Left hindlimb (tissue), 1 donor: ENCODE results near the gene CALHM6.

Experiments
- DNase-seq: peaks from one replicate; pipeline ENCODE4 v3.0.0-alpha.2; 2018

CALHM6 gene

DNA sequence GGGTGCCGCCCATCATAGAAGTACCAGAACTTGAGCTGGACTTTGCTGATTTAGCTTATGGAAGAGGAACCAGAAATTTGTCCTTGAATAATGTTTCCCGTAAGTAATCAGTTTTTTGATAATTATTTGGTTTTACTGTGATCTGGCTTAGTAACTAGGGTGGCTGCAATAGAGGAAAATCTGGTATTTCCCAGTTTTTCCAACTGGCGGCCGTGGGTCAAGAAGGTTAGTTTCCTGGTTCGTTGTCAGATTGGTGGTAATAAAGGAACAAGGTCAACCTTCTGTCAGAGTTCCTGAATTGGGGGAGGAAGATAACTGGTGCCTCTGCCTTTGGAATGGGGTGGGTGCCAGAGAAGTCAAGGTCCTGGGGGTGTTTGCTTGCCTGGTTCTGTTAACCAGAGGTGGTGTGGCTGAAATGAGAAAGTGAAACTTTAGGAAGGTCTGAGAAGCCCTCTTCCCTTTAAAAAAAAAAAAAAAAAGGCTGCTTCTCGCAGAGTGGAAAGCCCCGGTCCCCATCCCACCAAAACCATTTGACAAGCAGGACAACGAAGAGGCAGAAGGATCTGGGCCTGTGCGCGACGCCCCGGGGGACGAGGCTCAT is at the start of gene CALHM6:
Gene CALHM6 (plus strand): TSS at position 45 of the 601 bp plus-strand sequence. CDS start 555 bp downstream, at position 600.
- no peak for DNase-seq

DNA sequence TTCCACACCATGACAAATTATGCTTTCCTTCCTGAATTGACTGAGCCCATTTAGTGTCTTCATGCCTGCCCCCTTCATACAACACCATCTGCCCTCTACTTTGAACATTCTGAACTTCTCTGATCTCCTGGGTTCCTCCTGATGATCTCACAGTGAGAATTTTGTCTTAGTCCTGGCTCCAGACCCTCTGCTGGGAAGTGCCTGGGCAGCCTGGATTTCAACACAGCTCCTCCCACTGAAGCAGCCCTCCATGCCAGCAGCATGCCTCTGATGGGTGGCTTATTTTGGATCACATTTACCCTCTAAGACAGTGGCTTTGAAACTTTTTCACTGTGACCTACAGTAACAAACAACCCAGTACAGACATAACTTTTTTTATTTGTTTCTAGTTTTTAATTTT is 48.9 kb upstream of the CALHM6 start:
- no peak for DNase-seq

DNA sequence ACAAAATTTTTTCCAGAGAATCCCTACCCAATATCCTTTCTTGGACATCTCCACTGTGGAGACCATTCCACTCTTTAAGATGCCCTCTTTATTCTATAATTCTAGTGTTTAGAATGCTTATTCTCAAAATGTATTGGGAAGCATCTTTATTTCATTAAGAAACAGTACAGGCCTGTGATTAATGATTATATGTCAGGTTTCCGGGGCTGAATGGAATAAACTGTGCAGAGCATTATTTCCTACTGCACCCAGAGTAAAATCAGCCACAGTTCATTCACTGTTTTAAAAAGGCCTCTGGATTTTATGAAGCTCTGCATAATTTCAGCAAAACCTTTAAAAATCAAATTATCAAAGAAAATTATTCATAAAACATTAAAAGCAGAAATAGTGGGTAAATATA is 47.8 kb upstream of the CALHM6 start:
- no peak for DNase-seq

DNA sequence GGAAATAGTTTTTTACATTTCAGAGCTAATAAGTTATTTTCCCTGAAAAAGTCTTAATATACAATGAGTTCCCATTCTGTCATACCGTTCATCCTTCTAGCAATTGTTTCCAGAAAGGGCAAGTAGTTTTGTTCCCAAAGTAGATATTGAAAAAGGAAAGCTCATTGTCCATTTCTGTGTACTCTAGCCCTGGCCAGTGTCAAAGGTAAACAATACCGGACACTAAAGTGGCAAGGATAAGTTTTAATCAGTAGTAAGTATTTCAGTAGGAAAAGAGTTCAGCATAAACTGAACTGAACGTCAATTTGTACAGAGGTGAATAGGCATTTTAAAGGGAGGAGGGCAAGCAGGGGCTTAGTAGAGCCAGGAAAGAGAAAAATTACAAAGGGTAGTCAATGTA is 43.5 kb upstream of the CALHM6 start:
- no peak for DNase-seq

DNA sequence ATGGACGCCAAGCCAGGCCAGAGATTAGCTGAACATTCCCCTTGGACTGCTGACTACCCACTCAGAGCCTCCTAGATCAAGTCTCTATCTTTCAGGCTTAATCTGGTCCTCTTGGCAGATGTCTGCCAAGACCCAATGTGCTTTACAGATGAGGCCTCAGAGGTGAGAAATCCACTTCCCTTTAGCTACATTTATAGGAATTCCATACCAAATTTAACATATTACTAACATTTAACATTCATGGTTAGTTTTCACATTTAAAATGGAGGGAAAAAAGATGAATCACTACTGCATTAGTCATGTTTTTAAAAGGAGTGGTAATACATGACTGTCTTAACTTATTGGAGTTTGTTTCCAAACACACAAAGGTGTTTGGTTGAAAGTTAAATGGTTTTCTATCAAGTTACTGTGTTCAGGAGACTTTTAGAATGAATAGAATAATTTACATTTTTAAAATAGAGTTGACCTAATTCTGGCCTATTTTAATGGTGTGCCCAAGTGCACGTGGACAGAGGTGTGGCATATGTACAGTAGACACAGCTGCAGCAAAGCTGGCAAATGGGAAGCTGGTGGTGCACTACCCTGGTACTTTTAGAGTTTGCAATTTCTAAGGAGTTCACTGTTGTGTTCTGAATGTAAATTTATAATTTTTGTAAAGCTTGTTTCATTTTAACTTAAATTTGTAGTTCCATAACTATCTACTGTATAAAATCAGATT is 41.9 kb upstream of the CALHM6 start:
- no peak for DNase-seq

DNA sequence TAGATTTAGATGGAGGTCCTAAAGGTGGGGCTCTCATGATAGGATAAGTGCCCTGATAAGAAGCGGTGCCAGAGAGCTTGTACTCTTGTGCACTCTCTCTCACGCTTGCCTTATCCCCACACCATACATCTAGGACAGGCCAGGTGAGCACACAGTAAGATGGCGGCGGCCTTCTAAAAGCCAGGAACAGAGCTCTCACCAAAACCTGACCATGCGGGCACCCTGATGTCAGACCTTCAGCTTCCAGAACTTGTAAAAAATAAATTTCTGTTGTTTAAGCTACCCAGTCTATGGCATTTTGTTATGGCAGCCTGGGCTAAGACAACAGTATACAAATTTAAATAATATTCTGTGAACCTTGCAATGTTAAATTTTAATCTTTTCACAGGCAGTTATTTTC is 40.8 kb upstream of the CALHM6 start:
- no peak for DNase-seq

DNA sequence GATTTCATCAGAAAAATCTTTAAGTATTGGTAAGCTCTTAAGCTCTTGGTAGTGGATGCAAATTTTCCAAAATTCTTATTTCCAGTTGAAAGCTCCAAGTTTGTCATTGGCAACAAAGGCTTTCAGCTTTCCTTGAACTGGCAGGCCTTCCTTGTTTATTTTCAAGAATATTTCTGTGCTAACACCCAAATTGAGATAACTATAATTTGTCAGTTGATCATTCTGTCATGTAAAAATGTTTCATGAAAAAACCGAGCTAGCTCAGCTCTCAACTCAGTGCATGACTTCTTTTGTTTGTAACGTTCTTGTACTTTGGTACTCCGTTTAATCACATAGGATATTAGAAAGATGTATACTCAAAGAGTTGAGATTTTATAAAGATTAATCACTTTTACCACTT is 38.9 kb upstream of the CALHM6 start:
- no peak for DNase-seq

DNA sequence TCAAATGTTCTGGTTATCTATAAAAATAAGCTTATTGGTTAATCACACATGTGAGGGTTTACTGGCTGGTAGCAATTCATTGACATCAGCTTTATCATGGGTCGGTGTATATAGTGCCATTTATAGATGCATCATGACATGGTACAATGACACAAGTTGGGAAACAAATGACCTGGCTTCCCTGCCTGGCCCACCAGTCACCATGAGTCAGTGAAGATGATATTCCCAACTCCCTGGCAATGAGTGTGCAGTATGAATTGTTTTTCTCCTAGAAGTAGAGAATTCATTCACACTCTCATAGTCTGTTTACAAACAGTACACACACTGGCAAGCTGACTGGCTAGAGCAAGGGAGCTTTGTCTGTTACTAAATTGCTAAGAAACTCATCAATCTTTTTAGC is 37.2 kb upstream of the CALHM6 start:
- no peak for DNase-seq

DNA sequence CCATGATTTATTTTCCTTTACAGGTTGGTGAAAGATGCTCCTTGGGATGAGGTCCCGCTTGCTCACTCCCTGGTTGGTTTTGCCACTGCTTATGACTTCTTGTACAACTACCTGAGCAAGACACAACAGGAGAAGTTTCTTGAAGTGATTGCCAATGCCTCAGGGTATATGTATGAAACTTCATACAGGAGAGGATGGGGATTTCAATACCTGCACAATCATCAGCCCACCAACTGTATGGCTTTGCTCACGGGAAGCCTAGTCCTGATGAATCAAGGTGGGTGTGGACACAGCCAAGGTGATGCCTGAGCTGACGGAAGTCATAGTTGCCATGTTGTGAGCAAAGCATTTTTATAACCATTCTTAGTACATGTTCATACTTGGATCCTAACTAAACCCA is 34.6 kb upstream of the CALHM6 start:
- no peak for DNase-seq

DNA sequence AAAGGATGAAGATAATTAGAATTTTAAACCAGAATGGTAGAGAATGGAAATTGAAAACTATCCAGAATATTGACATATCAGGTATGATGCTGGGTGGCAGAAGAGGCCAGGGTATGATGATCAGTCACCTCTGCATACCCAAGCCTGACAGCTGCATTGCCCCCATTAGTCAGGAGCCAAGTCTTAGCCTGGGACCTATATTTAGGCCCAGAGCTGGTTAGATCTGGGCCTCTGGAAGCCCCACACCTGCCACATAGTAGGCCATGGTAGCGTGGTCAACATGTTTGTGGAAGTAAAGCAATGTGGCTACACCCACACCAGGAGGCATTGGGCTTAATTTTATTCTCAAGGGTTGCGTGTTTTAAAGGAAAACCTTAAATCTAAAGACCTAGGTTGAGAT is 32.1 kb upstream of the CALHM6 start:
- no peak for DNase-seq

DNA sequence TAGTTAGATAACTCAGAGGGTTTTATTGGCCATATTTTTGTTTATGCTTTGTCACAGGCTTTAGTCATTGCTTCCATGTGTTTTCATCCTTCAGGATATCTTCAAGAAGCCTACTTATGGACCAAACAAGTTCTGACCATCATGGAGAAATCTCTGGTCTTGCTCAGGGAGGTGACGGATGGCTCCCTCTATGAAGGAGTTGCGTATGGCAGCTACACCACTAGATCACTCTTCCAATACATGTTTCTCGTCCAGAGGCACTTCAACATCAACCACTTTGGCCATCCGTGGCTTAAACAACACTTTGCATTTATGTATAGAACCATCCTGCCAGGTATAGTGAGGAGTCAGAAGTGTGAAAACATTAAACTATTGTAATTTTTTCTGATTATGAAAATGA is 30.3 kb upstream of the CALHM6 start:
- DNase-seq: no peak

DNA sequence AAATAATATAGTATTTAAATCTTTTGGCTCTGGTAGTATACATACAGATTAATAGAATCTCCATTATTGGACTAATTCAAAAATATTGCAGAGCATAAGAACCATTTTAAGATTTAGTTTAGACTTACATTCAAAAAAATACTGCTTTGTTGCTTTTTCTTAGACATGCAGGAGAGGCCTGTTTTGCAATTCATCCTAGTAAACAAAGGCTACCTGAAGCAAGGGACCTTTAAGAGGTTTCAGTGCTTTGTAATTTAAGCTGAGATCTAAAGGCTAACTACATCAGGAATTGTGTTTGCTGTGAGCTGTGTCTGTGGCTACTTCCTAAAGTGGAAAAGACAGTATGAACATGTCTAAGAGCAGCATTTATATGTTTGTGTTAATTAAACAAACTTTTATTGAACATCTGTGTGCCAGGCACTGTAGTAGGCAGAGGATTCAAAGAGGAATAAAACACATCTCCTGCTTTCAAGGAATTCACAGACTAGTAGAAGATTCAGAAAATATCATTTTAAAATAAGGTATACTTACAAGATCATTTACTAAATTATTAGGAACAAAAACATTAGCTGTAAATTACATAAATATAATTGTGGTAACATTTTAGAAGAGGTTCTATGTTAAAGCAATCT is 29.1 kb upstream of the CALHM6 start:
- no peak for DNase-seq

DNA sequence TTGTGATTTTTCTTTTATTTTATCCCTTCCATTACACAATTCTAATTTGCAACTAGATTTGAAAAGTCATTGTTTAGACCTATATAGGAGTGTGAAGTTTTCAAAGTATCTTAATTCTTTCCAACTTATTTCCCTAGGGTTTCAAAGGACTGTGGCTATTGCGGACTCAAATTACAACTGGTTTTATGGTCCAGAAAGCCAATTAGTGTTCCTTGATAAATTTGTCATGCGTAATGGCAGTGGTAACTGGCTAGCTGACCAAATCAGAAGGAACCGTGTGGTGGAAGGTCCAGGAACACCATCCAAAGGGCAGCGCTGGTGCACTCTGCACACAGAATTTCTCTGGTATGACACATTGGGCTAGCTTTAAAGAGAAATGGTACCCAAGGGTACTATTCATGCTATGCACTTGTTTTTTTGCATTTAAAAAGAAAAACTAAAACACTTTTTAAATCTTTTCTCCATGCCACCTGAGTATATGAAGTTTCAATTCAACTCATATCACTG is 27.9 kb upstream of the CALHM6 start:
- no peak for DNase-seq

DNA sequence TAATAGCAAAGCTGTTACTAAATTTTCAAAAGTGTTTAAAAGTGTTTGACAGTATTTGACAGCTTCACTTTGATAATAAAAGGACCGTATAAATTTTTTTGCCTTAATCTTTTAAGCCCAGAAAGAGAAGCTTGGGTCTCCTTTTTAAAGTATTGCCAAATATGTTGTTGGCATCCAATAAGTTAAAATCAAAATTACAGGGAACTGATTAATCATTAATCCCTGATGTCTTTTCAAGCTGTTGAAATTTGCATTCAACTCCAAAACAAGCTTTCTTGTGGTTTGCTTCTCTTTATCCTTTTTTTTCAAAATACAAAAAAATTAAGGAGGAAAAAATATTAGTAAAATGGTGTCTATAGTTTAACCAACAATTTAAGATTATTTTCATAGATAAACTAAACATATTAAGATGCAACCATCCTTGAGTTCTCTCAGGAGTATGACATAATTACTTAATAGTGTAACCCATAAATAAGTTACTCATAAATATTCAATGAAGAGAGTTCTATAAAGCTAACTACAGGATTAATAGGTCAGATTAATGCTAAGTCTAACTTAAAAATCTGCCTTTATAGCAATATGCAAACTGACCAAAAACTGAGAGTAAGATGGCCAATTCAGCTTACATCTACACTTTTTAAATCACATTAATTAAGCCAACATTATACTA is 27.0 kb upstream of the CALHM6 start:
- DNase-seq: no peak

DNA sequence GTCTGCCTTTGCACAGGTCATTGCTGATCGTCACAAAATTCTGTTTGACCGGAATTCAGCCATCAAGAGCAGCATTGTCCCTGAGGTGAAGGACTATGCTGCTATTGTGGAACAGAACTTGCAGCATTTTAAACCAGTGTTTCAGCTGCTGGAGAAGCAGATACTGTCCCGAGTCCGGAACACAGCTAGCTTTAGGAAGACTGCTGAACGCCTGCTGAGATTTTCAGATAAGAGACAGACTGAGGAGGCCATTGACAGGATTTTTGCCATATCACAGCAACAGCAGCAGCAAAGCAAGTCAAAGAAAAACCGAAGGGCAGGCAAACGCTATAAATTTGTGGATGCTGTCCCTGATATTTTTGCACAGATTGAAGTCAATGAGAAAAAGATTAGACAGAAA is 24.6 kb upstream of the CALHM6 start:
- no peak for DNase-seq

DNA sequence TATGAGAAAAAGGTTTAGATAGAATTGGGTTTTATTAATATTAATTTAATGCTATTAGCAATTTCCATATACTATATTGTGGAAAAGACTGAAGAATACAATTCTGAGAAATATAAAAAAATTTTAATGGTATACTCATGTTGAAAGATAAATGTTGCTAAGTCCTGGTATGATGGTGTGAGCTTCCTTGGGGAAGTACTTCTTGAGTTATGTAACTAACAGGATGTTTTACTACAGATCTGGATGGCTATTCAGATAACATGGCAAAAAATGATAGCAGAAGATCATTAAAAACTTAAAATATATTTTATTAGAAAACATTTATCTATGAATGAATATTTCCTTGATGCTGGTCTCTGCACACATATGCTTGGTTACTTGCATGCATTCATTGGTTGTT is 23.5 kb upstream of the CALHM6 start:
- no peak for DNase-seq

DNA sequence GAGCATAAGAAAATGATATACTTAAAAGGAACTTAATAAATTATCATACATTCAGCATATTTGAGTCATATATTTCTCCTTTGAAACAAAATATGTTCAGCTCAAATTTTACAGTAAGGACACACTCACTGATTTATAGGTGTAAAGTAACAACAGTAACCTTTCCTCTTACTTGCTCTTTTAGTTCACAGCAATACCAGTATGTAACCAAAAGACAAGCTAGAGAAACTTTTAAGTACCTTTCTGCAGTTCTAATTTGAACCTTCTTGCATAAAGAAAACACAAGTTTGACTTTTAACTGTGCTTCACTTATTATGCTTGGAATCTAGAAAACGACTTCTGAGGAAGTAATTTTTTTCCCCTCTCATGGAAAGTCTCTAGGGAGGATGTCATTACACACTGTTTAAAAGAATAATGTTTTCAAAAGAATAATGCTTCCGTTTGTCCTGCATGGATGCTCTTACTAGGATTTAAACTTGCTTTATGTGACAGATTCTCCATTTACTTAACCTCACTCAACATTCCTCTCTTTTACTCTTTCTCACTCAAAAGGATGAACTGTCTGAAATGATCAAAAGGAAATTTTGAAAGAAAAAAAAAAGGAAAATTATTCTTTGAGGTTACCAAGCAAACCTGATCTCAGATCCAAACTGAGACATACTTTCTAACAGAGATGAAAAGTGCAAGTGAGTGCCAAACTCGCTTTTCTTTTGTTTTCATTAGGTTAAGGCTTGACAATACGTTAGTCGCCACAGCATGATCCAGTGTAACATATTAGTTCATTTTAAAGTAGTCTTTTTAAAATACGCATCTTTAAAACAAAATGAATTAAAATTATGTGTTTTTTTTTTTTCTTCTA is 22.4 kb upstream of the CALHM6 start:
- DNase-seq: no peak

DNA sequence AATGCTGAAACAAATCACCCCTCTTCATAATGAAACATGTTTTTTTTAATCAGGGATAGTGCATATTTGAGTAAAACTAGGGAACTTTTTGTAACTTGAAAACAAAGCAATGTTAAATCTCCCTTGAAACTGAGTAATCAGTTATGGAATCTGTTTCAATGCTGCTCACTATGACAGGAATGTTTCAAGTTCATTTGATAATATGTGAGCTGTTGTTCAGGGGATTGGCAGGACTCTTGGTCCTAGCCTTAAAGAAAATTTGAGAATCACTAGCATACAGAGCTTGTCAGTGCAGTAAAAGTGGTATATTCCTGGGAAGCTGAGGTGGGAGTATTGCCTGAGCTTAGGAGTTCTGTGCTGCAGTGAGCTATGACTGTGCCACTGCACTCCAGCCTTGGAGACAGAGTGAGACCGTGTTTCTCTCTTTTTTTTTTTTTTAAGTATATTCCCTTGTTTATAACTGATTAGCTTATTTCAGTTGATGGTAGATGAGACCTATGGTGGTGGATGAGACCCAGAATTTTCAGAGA is 21.6 kb upstream of the CALHM6 start:
- DNase-seq: no peak

DNA sequence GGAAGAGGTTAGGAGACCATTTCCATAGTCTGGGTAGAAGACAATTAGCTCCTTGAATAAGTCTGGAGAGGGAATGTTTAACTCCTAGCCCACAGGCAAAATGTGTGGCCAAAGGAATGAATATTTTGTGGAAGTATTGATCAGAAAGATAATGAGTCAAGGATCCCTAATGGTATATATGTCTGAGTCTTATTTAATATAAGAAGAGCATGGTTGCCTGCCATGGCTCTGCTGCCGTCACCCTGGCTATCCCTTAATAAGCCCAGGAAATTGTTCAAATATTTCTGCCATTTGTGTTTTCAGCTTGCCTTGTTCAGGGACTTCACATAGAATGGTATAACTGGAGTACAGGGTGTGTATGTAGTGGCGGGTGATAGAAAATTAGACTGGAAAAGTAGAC is 18.1 kb upstream of the CALHM6 start:
- no peak for DNase-seq

DNA sequence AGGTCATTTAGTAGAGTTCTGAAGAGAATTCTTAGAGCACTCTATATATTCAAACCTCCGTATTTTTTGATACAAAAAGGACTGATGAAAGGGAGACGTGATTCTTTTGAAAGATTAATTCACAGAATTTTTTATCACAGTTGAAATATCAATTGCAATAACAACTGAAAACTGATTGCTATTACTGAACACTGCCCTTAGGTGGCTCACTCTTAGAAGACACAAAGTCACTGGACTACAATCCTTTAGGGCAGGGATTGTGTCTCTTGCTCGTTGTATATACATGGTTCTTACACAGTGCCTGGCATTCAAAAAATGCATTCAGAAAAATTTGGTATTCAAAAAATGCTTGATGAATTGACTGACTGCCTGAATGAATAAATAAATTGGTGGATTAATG is 17.1 kb upstream of the CALHM6 start:
- no peak for DNase-seq

DNA sequence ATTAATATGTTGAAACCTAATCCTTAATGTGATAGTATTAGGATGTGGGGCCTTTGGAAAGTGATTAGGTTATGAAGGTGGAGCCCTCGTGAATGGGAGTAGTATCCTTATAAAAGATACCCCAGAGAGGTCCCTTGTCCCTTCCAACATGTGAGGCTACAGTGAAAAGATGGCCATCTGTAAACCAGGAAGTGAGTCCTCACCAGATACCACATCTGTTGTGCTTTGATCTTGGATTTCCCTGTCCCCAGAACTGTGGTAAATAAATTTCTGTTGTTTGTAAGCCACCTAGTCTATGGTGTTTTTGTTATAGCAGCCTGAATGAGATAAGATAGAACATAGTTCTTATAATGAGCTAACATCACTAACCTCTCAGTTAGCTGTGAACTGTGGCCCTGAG is 16.6 kb upstream of the CALHM6 start:
- no peak for DNase-seq

DNA sequence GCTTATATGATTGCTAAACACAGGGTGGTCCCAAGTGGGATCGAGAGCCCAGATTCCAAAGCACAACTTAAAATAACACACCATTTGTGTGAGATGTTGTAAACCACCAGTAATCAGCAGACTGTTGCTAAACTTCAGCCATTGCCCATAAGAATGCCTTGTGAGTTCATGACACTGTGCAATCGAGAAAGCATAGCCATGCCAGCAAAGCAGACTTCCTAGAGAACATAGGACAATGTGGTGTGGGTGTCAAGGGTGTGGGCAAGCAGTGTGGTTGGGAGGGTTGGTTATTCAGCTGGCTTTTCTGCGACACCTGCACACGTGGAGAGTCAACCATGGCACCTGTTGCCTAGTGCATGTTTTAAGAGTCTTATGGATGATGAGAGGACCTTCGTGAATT is 16.1 kb upstream of the CALHM6 start:
- DNase-seq: no peak

DNA sequence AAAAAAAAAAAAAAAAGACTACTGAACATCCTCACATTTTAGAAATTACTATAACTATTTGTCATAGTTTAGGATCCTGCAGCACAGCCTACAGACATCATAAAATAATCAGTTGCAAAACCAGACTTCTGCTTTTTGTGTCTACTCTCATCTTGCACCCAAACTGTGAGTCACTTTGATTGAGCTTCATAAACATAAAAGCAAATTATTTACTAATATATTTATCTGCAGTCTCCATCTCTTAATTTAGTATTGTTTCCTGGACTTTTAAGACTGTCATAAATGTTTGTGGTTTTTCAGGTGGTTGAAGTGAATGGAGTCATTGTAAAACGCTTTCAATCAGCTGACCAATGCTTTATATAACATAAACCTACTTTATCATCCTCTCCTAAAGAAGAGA is 14.8 kb upstream of the CALHM6 start:
- DNase-seq: no peak
